GM12878 (cell line): ENCODE data around the gene BCAP31. TPM values are rescaled to one million over a fixed set of nuclear protein-coding genes. Genes with fewer than 3 reads are reported as not detected.
A peak's percentile ranks its signal among the peaks of the same experiment; 100 is the strongest.

Source experiments
- ATAC-seq: fragments of 200-7000 bp; cut with Tn5 transposase; 3 replicates; pipeline ENCODE4 v1.9.1; 2020; ENCODE audit warnings: mild to moderate bottlenecking, moderate library complexity
- BruUV-seq: library from RNA; stranded (reverse); fragments of 400-500 nt; replicated peaks from 2 replicates; lab custom pipeline; 2021; lab: Mats Ljungman, UMichigan
- CTCF ChIA-PET: fragments of 300-600 bp; sonication (Branson Sonifier 250); formaldehyde crosslinking; extraction: SDS; loops from one replicate; lab custom pipeline; 2021; ENCODE audit warnings: inconsistent platforms; lab: Yijun Ruan, JAX
- POLR2A ChIA-PET: fragments of 350-600 bp; formaldehyde crosslinking; extraction: SDS; loops from one replicate; lab custom pipeline; 2021; ENCODE audit warnings: inconsistent platforms; lab: Charles Lee
- RAD21 ChIA-PET: fragments of 300-600 bp; sonication (Branson Sonifier 250); formaldehyde crosslinking; loops from one replicate; lab custom pipeline; 2023; ENCODE audit warnings: antibody characterized with exemption; ENCODE audit not compliant: unreplicated experiment; lab: Charles Lee
- SMC1A ChIA-PET: fragments of 300-600 bp; sonication (Branson Sonifier 250); formaldehyde crosslinking; loops from one replicate; lab custom pipeline; 2023; ENCODE audit not compliant: unreplicated experiment, uncharacterized antibody; lab: Charles Lee
- DNase-seq: peaks from one replicate; pipeline ENCODE4 v3.0.0-alpha.2; 2011; ENCODE audit warnings: low read depth, low spot score
- FAIRE-seq: peaks from 3 replicates; lab custom pipeline; 2011; peaks lifted over from hg19 to GRCh38; lab: Jason Lieb, UNC
- H2AFZ ChIP-seq: 2 replicates; pipeline ENCODE4 v1.6.0; 2011; ENCODE audit warnings: low read depth, low read length, control low read depth; ENCODE audit not compliant: control insufficient read depth
- H3K27ac ChIP-seq: 2 replicates; pipeline ENCODE4 v1.5.1; 2011; ENCODE audit warnings: control low read depth; ENCODE audit not compliant: control insufficient read depth, insufficient read depth
- H3K27me3 ChIP-seq, 2 experiments: replicated peaks in 1 of 2; 2 replicates each; pipeline versions ENCODE4 v1.6.0 to v1.6.1; 2011; ENCODE audit warnings: low read length in 1 of 2; ENCODE audit not compliant: control insufficient read depth in 2 of 2, insufficient read depth in 2 of 2
- H3K36me3 ChIP-seq, 2 experiments: 2 replicates each; pipeline ENCODE4 v1.5.1; 2011; ENCODE audit warnings: low read length in 1 of 2; ENCODE audit not compliant: control insufficient read depth in 2 of 2, insufficient read depth in 2 of 2
- H3K4me1 ChIP-seq: 2 replicates; pipeline ENCODE4 v1.6.1; 2011; ENCODE audit warnings: mild to moderate bottlenecking, low read length, moderate library complexity, mixed read lengths; ENCODE audit not compliant: control insufficient read depth, insufficient read depth
- H3K4me2 ChIP-seq: 2 replicates; pipeline ENCODE4 v1.6.0; 2011; ENCODE audit warnings: control low read depth; ENCODE audit not compliant: control insufficient read depth, insufficient read depth
- H3K4me3 ChIP-seq: fragments of 200-600 bp; sonication (generic); 2 replicates; pipeline ENCODE4 v1.5.1; 2016
- H3K79me2 ChIP-seq: 2 replicates; pipeline ENCODE4 v1.6.0; 2011; ENCODE audit warnings: low read length; ENCODE audit not compliant: control insufficient read depth, insufficient read depth
- H3K9ac ChIP-seq: 2 replicates; pipeline ENCODE4 v1.8.0; 2011; ENCODE audit warnings: low read length, control low read depth, mixed read lengths; ENCODE audit not compliant: control insufficient read depth, insufficient read depth
- H3K9me3 ChIP-seq: replicated peaks from 3 replicates; pipeline ENCODE4 v1.5.1; 2011; ENCODE audit warnings: mild to moderate bottlenecking, low read length; ENCODE audit not compliant: control insufficient read depth, insufficient read depth
- H4K20me1 ChIP-seq: 2 replicates; pipeline ENCODE4 v1.6.0; 2011; ENCODE audit not compliant: control insufficient read depth, insufficient read depth
- CTCF ChIP-seq, 3 experiments: IDR thresholded peaks in 2 of 3; conservative IDR thresholded peaks in 1 of 3; 2 replicates each; pipeline ENCODE4 v1.5.1; 2011; ENCODE audit warnings: low read depth in 3 of 3, low read length in 3 of 3, mild to moderate bottlenecking in 3 of 3, control low read depth in 2 of 3, moderate library complexity in 2 of 3, inconsistent platforms in 1 of 3, mixed read lengths in 1 of 3; ENCODE audit not compliant: control insufficient read depth in 2 of 3, insufficient read depth in 1 of 3; ENCODE audit errors: extremely low read depth in 1 of 3
- FOXM1 ChIP-seq: IDR thresholded peaks from 2 replicates; pipeline ENCODE4 v1.6.1; 2012; ENCODE audit warnings: low read depth, mild to moderate bottlenecking, inconsistent platforms, low read length, moderate library complexity
- SMC3 ChIP-seq: IDR thresholded peaks from 2 replicates; pipeline ENCODE4 v1.6.1; 2011; ENCODE audit warnings: low read length, improper control_type of control experiment, borderline replicate concordance
- WGBS: methylation state at CpG from one replicate; pipeline ENCODE4 v1.1.6; 2016; ENCODE audit warnings: low lambda C conversion rate; ENCODE audit not compliant: insufficient replicate concordance, insufficient coverage; ENCODE audit errors: missing lambda C conversion rate; 5-methylcytosine and 5-hydroxymethylcytosine counted together
- in situ Hi-C: fragments of 300-500 bp; cut with MboI; formaldehyde crosslinking; loops from 9 replicates; pipeline ENCODE4 v1.14.3; 2018; ENCODE audit warnings: mixed read lengths
- intact Hi-C: fragments of 100-400 bp; cut with micrococcal nuclease; formaldehyde crosslinking; loops from one replicate; pipeline ENCODE4 v1.14.2; 2022; ENCODE audit not compliant: unreplicated experiment
- polyA plus RNA-seq, 11 experiments: library from polyadenylated mRNA; depleted of rRNA in 4 of 11; unstranded in 6 of 11; stranded (reverse) in 5 of 11; fragments of >200 nt; fragmentation: Nextera tagmentation in 4 of 11; fragmentation: Illumina TruSeq in 1 of 11; extraction: Ambion mirVana in 4 of 11; extraction: Trizol in 1 of 11; gene quantifications; 1 replicate in 1 of 11; 2 replicates in 10 of 11; pipeline versions ENCODE4 v1.2.1 to v1.2.3, GENCODE V29; 2011 to 2016; ENCODE audit warnings: inconsistent platforms in 2 of 11, missing spikeins in 2 of 11, low read depth in 1 of 11
- total RNA-seq, 4 experiments: library from RNA; depleted of rRNA in 3 of 4; stranded (reverse); fragments of >200 nt in 3 of 4; fragmentation: Illumina TruSeq in 1 of 4; extraction: Trizol in 1 of 4; gene quantifications; 2 replicates each; pipeline versions ENCODE4 v1.2.1 to v1.2.3, GENCODE V29; 2013 to 2021

Gene BCAP31
- total and polyA plus RNA-seq, 10 of the 15 experiments (the other 5 are each of a cell fraction or from before 2014, with no cell fraction given) = 63.1 to 246 (median 95.6) TPM

- ATAC-seq = peak; percentile 73
- no peaks in the 10 kb centered on the region for H3K4me1 ChIP-seq
- no peak overlapping the region for H3K4me3 ChIP-seq
- no peak overlapping the region for H3K9ac ChIP-seq
- no peak overlapping the region for H2AFZ ChIP-seq
- no peaks in the 10 kb centered on the region for H3K27me3 ChIP-seq
- DNase-seq = no peak
- H3K79me2 ChIP-seq = no peaks in the 10 kb centered on the region
- in situ Hi-C loops (no loop called here), intact Hi-C loops (loop anchor here (2.0 to 5.0 kb wide), 3 partner anchors 57 to 711 kb away; no protein-coding TSS in a partner anchor)
- RAD21 ChIA-PET = interaction anchor here (3.7 kb wide), 1 partner anchor 130 kb away, joined by 26 read pairs; no protein-coding TSS in a partner anchor
- H3K4me2 ChIP-seq = no peak overlapping the region
- CTCF ChIA-PET = interaction anchor here (1.0 to 4.5 kb wide), 6 partner anchors 10 to 729 kb away, joined by 3 to 28 read pairs (median 19); no protein-coding TSS in a partner anchor
- SMC1A ChIA-PET = no interaction called here
- POLR2A ChIA-PET = no interaction called here
- 51% methylated on average over 17 of the region's 17 CpGs for whole genome bisulfite sequencing
- no peaks in the 10 kb centered on the region for H4K20me1 ChIP-seq
- BruUV-seq = no TSS peak
- H3K36me3 ChIP-seq = no peaks in the 10 kb centered on the region
- no peak for TF ChIP-seq FOXM1
- peak; percentile 56 to 77 (median 73) for TF ChIP-seq CTCF (IDR thresholded peaks at IDR 0.05 in 2 of 3, conservative IDR thresholded peaks at IDR 0.05 in 1 of 3; ENCODE audit: control insufficient read depth in 2 of 3, extremely low read depth in 1 of 3, insufficient read depth in 1 of 3, low read depth in 3 of 3, low read length in 3 of 3)
- peak; percentile 17; the same call in 1 of the 2 replicates for TF ChIP-seq SMC3
- H3K9me3 ChIP-seq = no peaks in the 10 kb centered on the region; the same call in 2 of the 3 replicates
- FAIRE-seq = no peak
- H3K27ac ChIP-seq = no peak overlapping the region
Observed at GRCh38 chrX:153669174-153669890, 54.9 kb downstream of the BCAP31 start.
